Activated CD4-positive, alpha-beta T cell treated with anti-CD3 and anti-CD28 coated beads, Interleukin-2, Interleukin-4, amounts not matched to agents 100 ng/mL and 50 ng/mL, durations not matched to agents 16 hours and 8 hours (primary cell): ENCODE data around the gene PRELID1.
A peak's percentile ranks its signal among the peaks of the same experiment; 100 is the strongest.

ENCODE experiments used
- DNase-seq: peaks from one replicate; pipeline ENCODE4 v3.0.0-alpha.2; 2020; ENCODE audit warnings: low spot score

PRELID1 gene

DNA sequence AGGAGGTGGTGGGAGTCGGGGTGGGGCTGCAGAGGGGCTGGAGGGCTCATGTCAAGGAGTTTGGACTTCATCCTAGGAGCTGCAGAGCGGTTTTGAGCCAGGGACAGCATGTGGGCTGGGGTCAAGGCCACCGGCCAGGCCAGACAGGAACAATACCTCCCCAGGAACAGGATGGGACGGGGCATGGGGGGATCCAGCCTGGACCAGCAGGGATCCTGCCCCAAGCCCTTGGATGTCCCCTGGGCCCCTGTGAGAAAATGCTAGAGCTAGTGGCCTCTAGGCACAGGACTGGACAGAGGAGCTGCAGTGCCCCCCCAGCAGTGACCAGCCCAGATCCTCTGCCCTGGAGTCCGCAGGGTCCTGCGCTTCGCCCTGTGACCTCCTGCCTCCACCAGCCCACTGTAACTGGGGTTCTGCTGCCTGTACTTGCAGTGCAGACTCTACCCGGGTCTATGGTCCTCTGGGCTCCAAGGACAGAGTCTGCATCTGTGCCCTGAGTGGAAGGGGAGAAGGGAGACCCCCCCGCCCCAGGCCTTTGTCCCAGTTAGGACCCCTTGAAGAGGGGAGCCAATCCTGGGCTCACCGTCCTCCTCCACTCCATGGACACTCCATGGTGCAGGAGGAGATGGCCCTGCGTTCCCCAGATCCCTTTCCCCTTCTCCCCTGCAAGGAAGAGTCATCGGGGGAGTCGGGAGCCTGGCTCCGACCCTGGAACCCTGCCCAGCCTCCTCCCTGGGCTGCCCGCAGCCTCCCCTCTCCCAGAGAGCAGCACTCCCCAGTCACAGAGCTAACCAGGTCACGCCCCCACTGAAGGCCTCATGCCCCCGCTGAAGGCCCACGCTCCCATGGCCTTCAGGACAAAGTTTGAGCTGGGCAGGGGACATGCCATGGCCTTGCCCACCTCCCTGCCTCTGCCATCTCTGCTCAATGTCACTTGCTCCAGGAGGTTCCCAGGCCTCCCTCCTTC is 11.1 kb downstream of the PRELID1 start:
- DNase-seq = no peak

DNA sequence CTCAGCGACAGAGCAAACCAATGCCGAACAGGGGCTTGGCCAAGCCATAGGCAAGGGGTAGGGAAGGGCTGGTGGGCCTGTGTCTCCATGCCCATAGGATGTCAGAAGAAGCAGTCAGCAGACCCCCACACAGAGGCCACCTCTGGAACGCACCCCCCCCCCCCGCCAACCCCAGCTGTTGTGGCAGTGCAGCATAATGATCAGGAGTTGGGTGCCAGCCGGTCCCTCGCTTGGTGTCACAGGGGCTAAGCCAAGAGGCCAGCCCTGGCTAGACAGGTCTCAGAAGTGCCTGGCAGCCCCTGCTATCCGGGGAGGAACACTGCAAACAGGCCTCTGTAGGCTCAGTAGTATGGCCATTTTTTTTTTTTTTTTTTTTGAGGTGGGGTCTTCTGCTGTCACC is 11.8 kb downstream of the PRELID1 start:
- no peak for DNase-seq

DNA sequence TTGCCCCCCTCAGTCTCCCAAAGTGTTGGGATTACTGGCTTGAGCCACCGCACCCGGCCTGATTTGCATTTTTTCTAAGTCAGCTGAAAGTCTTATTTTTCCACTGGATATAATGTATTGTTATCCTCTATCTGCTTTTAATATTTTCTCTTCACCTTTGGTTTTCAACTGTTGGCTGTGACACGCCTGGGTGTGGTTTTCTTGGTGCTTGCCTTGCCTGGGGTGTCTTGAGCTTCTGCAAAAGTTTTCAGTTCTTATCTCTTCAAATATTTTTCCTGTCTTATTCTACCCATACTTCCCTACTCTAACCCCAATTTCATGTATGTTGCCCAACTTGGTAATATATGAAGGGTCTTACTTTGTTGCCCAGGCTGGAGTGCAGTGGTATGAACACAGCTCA is 12.4 kb downstream of the PRELID1 start:
- DNase-seq = no peak

DNA sequence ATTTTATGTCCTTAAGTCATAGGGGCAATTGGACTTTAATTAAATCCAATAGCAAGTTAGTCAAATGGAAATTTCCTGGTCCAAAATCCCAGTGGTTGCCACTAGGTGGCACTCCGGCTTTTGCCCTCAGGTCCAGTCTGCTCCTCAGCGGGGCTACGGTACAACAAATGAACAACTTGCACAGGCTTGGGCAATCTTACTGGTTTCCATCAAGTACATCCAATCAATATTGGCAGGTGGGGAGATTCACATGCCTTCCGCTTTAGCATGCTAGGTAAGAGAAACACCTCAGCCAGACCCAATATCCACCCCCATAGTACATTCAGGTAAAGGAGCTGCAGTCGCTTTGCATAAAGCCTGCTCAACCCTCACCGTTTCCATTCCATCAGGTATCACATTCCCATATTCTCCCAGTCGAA is 14.4 kb downstream of the PRELID1 start:
- peak; percentile 81 for DNase-seq

DNA sequence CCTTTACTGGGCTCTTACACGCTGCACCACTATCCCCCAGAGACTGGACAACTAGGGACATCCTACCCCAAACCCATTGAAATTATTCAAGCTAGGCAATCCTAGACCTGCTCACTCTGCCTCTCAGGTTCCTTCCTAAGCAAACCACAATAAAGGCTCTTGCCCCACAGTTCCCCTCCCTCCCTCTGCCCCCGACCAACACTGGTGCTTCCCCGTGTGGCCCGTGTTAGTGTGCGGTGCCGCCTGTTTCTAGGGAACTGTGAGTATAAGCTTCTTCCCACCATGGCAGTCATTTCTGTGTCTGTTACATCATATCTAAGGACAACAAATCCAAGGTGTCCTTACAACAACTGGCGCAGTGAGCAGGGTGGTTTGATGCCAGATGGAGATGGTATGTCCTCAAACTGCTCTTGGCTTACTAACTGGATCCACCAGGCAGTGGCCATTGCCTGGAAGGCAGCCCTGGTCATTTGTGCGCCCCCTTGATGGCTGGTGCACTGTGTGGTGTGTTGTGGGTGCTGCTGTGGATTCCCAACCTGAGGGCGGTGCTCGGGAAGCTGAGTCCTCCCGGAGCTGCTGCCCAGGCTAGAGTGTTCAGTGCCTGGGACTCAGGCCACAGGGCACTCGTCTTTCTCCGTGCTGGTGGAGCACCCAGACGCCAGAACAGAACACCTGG is 16.5 kb downstream of the PRELID1 start:
- no peak for DNase-seq

DNA sequence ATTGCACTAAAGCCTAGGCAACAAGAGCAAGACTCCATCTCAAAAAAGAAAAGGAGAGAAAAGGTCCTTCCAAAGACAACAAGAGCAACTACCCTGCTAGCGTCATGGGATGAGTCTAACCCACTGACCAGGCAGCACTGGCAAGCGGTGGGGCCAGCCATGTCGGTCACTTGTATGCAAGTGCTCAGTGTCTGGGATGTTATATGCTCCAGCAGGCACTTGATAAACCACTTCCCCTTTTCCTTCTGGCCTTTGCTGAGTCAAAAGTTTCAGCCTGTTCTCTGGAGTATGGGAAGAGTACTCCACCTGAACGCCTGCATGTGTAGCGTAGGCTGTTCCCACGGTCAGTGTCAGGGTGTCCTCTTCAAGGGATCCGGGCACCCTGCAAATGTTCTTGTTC is 17.3 kb downstream of the PRELID1 start:
- DNase-seq = no peak

DNA sequence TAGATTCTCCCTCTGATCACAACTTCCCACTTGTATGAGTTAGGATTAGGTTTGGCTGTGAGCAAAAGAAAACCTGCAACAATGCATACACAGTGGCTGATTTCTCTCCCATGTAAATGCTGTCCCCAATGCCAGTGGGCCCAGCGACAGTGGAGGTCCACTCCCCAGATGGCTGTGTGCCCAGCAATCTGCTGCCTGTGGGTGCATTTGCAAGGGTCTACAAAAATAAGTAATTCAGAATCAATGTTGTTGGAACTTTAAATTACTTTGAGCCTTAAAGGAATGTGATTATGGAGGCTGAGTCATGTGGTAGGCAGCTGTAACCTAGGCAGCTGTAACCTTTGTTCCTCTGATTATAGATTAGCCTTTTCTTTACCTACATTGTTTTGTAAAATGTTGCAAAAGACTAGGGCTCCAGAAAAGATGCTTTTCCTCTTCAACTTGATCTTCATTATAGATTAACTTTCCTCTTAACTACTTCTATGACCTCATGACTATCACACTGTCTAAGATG is 22.3 kb downstream of the PRELID1 start:
- no peak for DNase-seq

DNA sequence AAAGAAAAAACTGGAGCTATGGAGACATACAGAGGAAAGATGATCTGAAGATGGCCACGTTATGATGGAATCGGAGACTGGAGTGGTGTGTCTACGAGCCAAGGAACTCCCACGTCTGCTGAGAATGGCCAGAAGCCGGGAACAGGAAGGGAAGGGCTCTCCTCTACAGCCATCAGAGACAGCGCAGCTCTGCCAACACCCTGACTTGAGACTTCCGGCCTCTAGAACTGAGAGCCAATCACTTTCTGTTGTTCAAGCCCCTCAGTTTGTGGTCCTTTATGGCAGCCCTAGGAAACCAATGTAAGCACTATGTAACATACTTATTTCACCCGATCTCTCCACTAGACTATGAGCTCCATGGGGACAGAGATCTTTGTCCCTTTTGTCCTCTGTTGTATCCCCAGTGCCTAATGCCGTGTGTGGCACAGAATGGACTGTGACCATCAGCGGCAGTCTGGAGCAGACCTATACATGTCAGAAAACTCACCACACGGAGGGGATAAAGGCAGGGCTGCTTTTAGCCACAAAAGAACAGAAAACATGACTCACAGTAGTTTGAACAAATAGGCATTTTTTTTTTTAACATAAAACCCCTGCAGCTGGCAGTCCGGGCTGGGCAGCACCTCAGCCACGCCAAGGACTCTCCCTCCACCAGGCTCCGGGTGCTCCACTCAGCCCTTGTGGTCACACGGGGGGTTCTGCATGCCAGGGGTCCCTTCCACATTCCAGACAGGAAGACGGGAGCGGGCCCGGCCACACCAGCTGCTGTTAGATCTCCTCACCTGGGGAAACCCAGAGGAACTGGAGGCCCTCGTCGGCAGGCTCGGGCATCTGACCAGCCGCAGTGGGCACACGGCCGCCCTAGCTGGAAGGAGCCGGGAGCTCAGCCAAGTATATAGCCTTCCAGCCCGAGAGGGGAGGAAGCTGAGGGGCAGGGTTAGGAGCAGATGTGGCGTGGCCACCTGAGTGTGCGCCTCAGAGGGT is 24.2 kb downstream of the PRELID1 start:
- no peak for DNase-seq

DNA sequence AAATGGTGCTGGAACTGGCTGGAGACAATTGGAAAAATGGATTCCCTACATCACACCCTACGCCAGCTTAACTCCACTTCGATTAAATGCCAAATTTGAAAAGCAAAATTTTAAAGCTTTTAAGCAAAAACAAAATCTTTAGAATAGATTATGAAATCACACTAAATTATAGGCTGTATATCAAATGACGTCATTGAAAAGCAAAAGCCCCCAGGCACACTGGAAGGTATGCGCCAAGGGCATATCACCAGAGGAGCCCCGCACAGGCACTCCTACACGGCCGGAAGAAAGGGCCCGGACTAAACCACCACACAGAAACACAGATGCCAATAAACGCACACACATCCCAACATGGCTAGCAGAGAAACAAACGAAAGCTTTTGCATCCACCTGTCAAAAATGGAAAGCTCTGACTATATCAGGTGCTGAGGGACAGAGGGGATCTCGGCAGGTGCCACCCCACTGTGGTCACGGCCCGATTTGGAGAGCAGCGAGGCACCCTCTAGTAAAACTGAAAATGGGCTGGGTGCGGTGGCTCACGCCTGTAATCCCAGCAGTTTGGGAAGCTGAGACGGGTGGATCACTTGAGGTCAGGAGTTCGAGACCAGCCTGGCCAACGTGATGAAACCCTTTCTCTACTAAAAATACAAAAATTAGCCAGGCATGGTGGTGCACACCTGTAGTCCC is 25.1 kb downstream of the PRELID1 start:
- DNase-seq = no peak

DNA sequence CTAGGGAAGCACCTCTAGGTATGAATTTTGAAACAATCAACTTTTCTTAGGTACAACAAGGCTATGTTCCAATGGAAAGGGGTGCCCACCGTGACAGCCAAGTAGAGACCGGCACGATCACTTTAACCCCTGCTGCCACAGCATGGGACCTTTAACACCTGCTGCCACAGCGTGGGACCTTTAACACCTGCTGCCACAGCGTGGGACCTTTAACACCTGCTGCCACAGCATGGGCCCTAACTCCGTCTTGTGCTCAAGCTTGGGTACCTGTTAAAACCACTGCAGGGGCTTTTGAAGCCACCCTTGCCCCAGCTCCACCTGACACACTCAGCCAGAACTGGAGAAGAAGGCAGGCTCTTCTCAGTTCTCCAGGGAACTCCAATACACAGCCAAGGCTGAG is 26.3 kb downstream of the PRELID1 start:
- DNase-seq = no peak

DNA sequence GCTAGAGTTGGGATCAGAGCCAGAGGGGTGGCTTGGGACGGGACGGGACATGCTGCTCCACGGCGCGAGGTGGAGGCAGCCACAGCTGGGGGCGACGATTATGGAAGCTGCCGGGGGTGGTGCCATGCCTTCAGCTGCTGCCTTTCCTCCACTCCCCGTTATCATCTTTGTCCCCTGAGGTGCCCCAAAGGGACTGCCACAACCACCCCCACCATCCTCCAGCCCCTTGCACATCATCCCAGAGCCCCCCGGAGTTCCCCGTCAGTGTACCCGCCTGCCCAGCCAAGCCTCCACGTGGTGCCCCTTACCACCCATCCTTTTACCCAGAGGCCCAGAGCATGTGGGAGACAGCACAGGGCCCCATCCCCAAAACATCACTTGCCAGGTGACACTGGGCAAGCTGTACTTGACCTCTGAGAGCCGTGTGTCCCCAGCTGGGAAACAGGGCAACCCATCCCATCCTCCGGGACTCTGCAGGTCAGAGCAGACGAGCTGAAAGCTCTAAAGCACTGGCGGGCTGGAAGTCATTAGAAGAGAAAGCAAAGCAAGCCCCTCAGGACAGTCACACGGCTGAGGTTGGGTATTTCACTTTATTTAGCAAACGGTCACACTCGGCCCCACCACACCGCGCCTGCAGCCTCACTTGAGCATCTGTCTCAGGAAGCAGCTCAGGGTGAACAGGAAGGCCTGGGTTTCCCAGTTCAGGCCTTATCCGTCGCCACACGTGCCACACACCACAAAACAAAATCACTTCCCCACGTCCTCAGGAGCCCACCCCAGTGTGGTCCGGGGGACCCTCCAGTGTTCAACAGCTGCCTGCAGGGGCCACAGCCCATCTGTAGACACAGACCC is 27.6 kb downstream of the PRELID1 start:
- DNase-seq = no peak

DNA sequence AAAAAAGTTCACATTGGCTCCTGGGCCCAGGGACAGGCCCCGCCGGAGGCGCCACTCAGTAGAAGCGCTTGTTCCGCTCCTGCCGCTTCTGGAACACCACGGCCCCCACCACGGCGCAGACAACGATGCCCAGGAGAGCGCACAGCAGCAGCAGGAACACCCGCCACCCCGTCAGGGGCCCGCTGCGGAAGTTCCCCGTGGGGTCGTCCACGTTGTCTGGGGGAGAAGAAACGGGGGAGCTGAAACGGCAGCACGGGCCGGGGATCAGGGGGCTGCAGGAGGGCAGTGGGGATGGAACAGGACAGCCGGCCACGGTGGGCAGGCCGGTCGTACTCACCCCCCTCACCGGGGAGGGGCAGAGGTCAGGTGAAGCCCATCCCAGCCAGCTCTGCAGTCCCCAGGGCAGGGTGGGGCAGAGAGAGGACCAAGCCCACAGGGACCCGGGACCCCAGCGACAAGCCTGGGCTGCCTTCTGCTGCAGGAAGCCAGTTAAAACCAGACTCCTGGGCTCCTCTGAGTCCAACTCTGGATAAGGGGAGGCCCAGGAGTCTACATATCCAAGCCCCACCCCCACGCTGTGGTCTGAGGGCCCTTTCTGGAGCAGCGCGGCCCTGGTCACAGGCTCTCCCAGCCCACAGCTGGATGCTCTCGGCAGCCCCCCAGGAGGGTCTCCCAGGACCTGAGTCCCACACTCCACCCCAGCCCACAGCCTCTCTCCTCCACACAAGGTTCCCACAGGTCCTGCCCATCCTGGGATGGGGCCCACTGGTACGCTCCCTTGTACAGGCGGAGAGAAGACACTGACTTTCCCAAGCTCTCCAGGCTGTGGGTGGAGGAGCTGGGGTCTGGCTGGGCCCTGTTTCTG is 28.7 kb downstream of the PRELID1 start:
- no peak for DNase-seq

DNA sequence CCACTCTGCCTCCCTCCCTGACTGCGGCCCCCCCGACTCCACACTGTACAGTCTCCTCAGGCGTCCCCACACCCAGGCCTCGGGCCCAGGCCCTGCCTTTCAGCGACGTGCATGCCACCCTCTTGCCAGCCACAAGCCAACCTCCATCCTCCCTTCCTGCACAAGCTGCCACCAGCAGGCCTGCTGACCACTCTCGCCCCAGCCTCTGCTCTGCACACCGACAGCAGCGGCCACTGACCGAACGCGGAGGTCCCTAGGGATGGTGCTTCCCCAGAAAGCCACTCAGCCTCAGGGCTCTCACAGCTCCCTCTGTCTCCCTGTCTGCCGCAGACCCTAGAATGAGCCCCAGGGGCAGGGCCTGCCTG is 29.3 kb downstream of the PRELID1 start:
- no peak for DNase-seq

DNA sequence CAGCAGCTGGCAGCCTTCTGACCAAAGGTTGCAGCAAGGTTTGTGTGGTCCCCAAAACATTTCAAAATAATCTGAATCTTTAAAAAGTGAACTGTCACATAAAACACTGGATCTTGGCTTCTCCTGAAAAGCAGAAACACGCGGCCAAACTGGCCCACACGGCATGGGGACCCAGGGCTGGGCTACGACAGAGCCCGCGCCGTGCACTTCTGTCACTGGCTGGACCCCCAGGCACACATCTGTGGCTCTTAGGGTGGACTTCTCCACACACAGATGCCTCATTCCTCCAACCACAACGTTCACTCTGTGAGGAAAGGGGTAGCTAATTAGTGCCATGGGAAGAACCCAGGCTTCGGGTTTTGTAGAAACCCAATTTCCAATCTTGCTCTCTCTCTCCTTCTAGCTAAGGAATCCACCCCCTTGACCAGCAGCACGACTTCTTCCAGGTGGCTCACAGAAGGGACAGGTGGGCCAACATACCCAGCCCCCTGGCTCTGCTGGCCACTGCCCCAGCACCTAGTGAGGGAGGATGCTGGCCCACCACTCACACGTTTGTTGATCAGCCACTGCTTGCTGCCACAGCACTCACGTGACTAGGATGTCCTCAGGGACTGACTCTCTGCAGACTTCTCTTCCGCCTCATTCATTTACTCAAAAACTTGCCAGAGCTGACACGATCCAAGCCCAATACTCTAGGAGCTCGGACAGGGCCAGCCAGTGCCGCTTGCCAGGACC is 30.0 kb downstream of the PRELID1 start:
- no peak for DNase-seq

DNA sequence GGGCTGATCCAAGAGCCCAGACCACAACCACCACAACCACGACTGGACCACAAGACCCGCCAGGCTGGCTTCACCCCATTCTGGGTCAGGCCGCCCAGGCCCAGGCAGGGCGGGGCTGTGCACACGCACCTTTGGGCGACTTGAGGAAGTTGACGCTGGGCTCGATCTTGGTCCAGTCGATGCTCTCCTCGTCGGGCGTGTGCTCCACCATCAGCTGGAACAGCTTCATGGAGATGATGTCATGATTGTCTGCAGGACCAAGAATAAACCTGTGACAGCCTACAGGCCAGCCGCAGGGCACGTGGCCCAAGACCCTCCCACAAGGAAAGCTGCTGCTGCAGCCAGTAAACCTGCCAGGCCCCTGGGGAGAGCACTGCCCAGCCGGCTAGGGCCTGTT is 30.6 kb downstream of the PRELID1 start:
- DNase-seq = no peak

DNA sequence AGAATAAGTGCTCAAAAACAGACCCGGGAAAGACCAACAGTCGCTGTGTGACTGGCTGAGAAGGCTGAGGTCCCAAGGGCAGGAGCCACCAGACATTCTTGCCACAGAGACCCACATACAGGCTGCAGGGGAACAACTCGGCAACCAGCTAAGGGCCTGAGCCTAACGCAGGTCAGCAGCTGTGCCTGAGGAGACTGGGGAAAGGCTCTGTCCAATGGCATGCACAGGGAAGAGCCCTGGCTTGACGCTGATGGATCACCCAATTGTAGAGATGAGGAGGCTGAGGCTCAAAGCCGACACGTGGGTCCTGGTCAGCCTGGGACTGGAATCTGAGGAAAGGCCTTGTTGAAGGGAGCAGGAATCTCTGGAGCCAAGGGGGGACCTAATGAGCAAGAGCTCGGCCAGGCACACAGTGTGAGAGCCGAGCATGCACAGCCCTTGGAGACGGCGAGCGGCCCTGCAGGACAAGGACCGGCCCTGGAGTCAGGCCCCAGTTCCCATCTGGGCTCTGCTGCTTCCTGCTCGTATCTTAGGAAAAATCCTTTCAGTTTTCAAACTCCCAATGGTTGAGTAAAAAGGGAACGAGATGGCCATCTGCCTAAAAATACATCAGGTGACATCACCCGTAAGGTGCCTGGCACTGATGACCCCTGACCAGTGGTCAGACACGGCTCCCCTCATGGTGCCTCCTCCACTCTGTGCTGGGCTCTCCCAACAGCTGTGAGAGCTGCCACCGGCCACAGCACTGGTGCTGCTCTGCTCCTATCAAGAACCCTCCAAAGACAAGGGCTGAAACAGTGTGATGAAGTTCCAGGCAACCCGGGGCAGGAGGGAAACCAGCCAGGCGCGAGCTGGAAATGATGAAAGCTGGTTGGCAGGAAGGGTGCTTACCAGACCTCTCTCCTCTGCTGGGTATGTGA is 31.4 kb downstream of the PRELID1 start:
- DNase-seq = no peak

DNA sequence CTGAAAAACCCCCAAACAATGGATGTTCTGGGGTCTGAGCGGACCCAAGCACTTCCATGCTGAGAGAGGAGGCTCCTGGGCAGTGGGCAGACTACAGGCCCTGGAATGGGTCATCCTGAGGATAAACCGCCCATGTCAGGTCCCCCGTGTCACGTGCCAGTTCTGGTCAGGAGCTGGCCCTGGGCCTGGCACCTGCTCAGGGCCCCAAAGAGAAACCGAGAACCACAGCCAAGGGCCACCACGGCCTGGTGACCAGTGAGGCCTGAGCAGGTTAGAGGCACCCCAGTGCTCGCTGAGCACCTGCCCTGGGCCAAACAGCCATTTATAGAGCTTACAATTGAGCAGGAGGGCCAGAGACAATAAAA is 32.1 kb downstream of the PRELID1 start:
- DNase-seq = no peak

DNA sequence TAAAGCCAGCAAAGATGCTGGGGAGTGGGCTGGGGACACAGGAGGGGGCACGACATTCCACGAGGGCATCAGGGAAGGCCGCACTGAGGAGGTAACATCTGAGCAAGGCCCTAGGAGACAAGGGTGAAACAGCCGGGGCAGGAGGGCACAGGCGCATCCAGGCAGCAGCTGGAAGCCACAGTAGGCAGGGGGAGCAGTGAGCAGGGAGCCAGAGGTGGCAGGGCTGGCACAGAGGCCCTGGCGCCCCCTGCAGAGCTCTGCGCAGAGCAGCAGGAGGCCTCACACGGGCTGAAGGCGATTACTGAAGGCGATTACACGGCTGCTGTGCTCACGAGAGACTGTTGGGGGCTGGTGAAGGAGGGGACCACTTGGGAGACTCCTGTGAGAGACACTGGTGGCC is 32.5 kb downstream of the PRELID1 start:
- peak; percentile 42 for DNase-seq
